GM18502 (cell line): ENCODE results near the gene NEIL1.

Experiments used
- ATAC-seq: cut with Tn5 transposase; IDR thresholded peaks from one replicate; pipeline ENCODE4 v1.9.1; 2021; ENCODE audit warnings: mild to moderate bottlenecking; ENCODE audit not compliant: unreplicated experiment, poor library complexity

The NEIL1 gene

GRCh38 chr15:75355369-75355768 is 8.5 kb downstream of the NEIL1 start:
- no peak for ATAC-seq

GRCh38 chr15:75356006-75356405 is 9.2 kb downstream of the NEIL1 start:
- no peak for ATAC-seq

- no peak for ATAC-seq
Observed at GRCh38 chr15:75356517-75356916, 9.7 kb downstream of the NEIL1 start.

- ATAC-seq = no peak
Observed at GRCh38 chr15:75357976-75358673, 11.3 kb downstream of the NEIL1 start.

GRCh38 chr15:75358771-75359536 is 12.1 kb downstream of the NEIL1 start:
- no peak for ATAC-seq

- ATAC-seq = no peak
Observed at GRCh38 chr15:75359537-75360250, 12.9 kb downstream of the NEIL1 start.

GRCh38 chr15:75360391-75360790 is 13.6 kb downstream of the NEIL1 start:
- no peak for ATAC-seq

- no peak for ATAC-seq
Observed at GRCh38 chr15:75360856-75361255, 14.0 kb downstream of the NEIL1 start.

- no peak for ATAC-seq
Observed at GRCh38 chr15:75361361-75361988, 14.6 kb downstream of the NEIL1 start.

- ATAC-seq = no peak
Observed at GRCh38 chr15:75361989-75362641, 15.3 kb downstream of the NEIL1 start.

GRCh38 chr15:75362642-75363249 is 15.9 kb downstream of the NEIL1 start:
- ATAC-seq = no peak

GRCh38 chr15:75363786-75364185 is 16.9 kb downstream of the NEIL1 start:
- no peak for ATAC-seq

- no peak for ATAC-seq
Observed at GRCh38 chr15:75364881-75365280, 18.0 kb downstream of the NEIL1 start.

GRCh38 chr15:75366163-75366562 is 19.3 kb downstream of the NEIL1 start:
- no peak for ATAC-seq

GRCh38 chr15:75367006-75367405 is 20.2 kb downstream of the NEIL1 start:
- ATAC-seq = no peak

GRCh38 chr15:75367406-75367912 is 20.6 kb downstream of the NEIL1 start:
- no peak for ATAC-seq

GRCh38 chr15:75367913-75368688 is 21.3 kb downstream of the NEIL1 start, which contains the start of gene MAN2C1:
TSS of gene MAN2C1 (minus strand) at chr15:75368607. CDS start at chr15:75368583, 24 bp downstream.
- ATAC-seq = peak; percentile 81

- peak; percentile 10 for ATAC-seq
Observed at GRCh38 chr15:75368689-75369239, 21.9 kb downstream of the NEIL1 start.
